ENCODE measurements around the gene SLC26A11. TPM values are rescaled to one million over a fixed set of nuclear protein-coding genes. Genes with fewer than 3 reads are reported as not detected.
"Not testable (repeated sequence)": the region's sequence is repeated elsewhere in the genome, so short reads cannot be mapped to it uniquely, and the experiment has no call there.

SLC26A11 gene
- total and polyA plus RNA-seq, 7 experiments from 2014 or later, result 3.7 to 87.5 (median 63.0) TPM

DNA sequence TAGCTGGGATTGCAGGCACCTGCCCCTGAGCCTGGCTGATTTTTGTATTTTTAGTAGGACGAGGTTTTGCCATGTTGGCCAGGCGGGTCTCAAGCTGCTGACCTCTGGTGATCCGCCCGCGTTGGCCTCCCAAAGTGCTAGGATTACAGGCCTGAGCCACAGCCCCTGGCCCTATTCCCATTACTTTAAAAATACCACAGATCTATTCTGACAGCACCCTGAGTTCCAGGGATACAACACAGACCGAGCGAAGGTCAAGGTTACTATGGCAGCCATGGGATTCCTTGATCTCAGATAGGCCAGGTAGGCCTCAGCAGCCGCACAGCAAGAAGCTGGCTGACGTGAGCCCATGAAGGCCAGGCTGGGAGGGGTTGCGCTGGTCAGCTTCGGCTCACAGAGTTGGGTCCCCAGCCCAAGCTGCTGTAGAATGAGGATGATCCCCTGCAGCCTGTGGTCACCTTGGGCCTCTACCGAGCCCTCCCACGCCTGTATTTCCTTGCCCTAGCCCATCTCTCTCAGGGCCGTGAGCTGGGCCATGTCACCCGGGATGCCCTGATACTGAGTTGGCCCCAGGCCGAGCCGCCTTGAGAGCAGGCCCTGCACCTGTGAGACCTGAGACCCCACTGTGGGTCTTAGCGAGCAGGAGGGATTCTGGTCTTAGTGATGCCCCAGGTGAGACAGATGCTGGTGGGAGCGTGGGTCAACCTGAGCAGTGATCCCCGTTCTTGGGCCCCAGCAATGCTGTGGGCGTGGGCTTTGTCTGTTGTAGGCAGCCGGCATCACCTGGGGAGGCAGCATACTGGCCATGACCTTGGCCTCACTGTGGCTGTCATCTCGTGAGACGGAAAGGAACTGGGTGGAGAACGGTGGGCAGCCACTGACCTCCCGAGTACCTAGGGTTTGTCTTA is 23.6 kb downstream of the SLC26A11 start:
- ChIA-PET CTCF (no interaction called here), POLR2A (no interaction called here)
- no peaks in the 10 kb centered on the region for H3K27me3 Mint-ChIP-seq
- H3K36me3 Mint-ChIP-seq, result peaks cover 0 to 12% (median 8%) of the 10 kb centered on the region in 5 donors
- intact Hi-C loops (cut with micrococcal nuclease), result no loop called here
- Histone ChIP-seq H3K36me3 (ENCODE audit: control insufficient read depth in 2 of 3, insufficient read depth in 3 of 3, low read length in 3 of 3) (peaks cover 0 to 64% (median 4%) of the 10 kb centered on the region in 3 experiments), H3K27ac (ENCODE audit: low read depth, low read length) (no peak overlapping the region), H3K4me1 (ENCODE audit: control insufficient read depth in 2 of 2, insufficient read depth in 2 of 2, low read length in 2 of 2) (no peaks in the 10 kb centered on the region), H3K27me3 (ENCODE audit: control insufficient read depth in 2 of 2, insufficient read depth in 2 of 2, low read length in 2 of 2) (no peaks in the 10 kb centered on the region), H3K4me3 (ENCODE audit: low read length) (no peak overlapping the region), H3K9me3 (ENCODE audit: control insufficient read depth in 2 of 3, low read length in 3 of 3) (no peaks in the 10 kb centered on the region)
- no peaks in the 10 kb centered on the region for H3K4me1 Mint-ChIP-seq
- H3K27ac Mint-ChIP-seq, result no peak overlapping the region
- no peaks in the 10 kb centered on the region for H3K9me3 Mint-ChIP-seq
- H3K4me3 Mint-ChIP-seq, result no peak overlapping the region
- ATAC-seq (no peak), DNase-seq (no peak)

DNA sequence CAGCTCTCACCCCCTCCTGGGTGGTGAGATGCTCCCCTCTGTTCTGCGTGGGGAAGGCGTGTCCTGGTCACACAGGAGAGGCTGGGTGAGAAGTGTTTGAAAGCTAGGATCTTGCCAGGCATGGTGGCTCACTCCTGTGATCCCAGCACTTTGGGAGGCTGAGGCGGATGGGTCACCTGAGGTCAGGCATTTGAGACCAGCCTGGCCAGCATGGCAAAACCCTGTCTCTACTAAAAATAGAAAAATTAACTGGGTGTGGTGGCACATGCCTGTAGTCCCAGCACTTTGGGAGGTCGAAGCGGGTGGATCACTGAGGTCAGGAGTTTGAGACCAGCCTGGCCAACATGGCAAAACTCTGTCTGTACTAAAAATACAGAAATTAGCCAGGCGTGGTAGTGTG is 24.2 kb downstream of the SLC26A11 start:
- H3K4me3 Mint-ChIP-seq; H3K4me3 ChIP-seq (ENCODE audit: low read length); H3K9me3 ChIP-seq (ENCODE audit: control insufficient read depth in 2 of 3, low read length in 3 of 3); H3K27me3 ChIP-seq (ENCODE audit: control insufficient read depth in 2 of 2, insufficient read depth in 2 of 2, low read length in 2 of 2); CTCF ChIA-PET; H3K27ac Mint-ChIP-seq; H3K27me3 Mint-ChIP-seq; H3K27ac ChIP-seq (ENCODE audit: low read depth, low read length); H3K4me1 Mint-ChIP-seq; H3K9me3 Mint-ChIP-seq; intact Hi-C loops (cut with micrococcal nuclease); DNase-seq; H3K4me1 ChIP-seq (ENCODE audit: control insufficient read depth in 2 of 2, insufficient read depth in 2 of 2, low read length in 2 of 2); ATAC-seq: not testable (repeated sequence)
- peaks cover 0 to 12% (median 8%) of the 10 kb centered on the region in 5 donors for H3K36me3 Mint-ChIP-seq
- POLR2A ChIA-PET, result interaction anchor here (0.7 kb wide), 1 partner anchor 39 kb away, joined by 3 read pairs; no protein-coding TSS in a partner anchor
- H3K36me3 ChIP-seq (ENCODE audit: control insufficient read depth in 2 of 3, insufficient read depth in 3 of 3, low read length in 3 of 3), result peaks cover 0 to 70% (median 4%) of the 10 kb centered on the region in 3 experiments

DNA sequence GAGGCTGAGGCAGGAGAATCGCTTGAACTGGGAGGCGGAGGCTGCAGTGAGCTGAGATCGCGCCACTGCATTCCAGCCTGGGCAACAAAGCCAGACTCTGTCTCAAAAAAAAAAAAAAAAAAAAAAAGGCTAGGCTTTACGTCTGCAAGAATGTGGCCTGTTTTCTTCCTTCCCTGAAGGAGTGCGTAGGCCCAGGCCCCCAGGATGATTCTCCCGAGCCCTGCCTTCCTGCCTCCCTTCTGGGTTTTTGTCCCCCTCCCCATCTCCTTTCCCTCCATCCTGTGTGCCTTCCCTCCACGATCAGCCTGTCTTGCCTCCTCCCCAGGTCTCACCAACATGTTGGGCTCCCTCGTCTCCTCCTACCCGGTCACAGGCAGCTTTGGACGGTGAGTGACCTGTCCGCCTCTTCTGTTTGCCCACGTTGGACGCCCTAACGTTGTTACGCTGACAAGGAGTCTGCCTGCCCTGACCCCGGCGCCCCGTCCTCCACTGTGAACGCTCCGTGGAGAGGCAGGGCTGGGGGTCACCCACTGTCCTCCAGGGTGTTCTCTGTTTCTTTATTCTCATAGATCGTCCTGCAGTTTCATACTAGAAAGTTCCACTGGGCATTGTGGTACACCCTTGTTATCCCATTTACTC is 24.8 kb downstream of the SLC26A11 start:
- Mint-ChIP-seq H3K4me3 (no peak overlapping the region), H3K9me3 (no peaks in the 10 kb centered on the region), H3K4me1 (no peaks in the 10 kb centered on the region), H3K36me3 (peaks cover 0 to 12% (median 8%) of the 10 kb centered on the region in 5 donors), H3K27me3 (no peaks in the 10 kb centered on the region), H3K27ac (no peak overlapping the region)
- H3K27ac ChIP-seq (ENCODE audit: low read depth, low read length), result no peak overlapping the region
- POLR2A ChIA-PET, result interaction anchor here (0.7 kb wide), 1 partner anchor 39 kb away, joined by 3 read pairs; no protein-coding TSS in a partner anchor
- intact Hi-C loops (cut with micrococcal nuclease), result no loop called here
- CTCF ChIA-PET, result no interaction called here
- H3K4me1 ChIP-seq (ENCODE audit: control insufficient read depth in 2 of 2, insufficient read depth in 2 of 2, low read length in 2 of 2), result no peaks in the 10 kb centered on the region
- ATAC-seq (no peak), DNase-seq (no peak)
- H3K36me3 ChIP-seq (ENCODE audit: control insufficient read depth in 2 of 3, insufficient read depth in 3 of 3, low read length in 3 of 3), result peaks cover 0 to 70% (median 4%) of the 10 kb centered on the region in 3 experiments
- no peaks in the 10 kb centered on the region for H3K27me3 ChIP-seq (ENCODE audit: control insufficient read depth in 2 of 2, insufficient read depth in 2 of 2, low read length in 2 of 2)
- no peaks in the 10 kb centered on the region for H3K9me3 ChIP-seq (ENCODE audit: control insufficient read depth in 2 of 3, low read length in 3 of 3)
- no peak overlapping the region for H3K4me3 ChIP-seq (ENCODE audit: low read length)

DNA sequence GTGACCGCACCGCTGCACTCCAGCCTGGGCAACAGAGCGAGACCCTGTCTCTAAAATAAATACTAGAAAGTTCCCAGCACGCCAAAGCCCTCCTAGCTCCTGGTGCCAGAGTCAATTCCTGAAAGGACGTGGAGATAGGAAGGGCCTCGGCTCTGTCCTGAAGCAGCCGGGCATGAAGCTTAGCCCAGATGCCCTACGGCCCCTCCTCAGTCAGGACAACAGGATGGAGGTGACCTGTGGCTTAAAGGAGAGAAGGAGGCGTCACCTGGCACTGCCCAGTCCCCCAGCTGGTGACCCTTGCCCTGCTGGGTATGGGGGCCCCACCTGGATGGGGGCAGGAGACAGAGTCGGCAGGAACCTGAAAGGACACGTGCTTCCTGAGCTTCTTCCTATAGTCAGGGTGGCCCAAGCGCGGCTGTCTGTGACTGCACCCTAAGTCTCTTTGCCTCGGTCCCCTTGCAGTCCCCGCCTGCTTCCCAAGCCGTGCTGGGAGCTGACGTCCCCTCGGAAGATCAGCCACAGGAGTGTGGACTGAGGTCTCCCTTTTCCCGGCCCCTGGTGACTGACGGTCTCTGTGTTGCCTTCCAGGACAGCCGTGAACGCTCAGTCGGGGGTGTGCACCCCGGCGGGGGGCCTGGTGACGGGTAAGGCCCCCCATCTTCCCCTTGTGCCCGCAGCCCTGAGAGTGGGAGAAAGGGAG is 25.5 kb downstream of the SLC26A11 start:
- Histone ChIP-seq H3K9me3 (ENCODE audit: control insufficient read depth in 2 of 3, low read length in 3 of 3) (no peaks in the 10 kb centered on the region), H3K4me3 (ENCODE audit: low read length) (no peak overlapping the region), H3K27ac (ENCODE audit: low read depth, low read length) (no peak overlapping the region), H3K36me3 (ENCODE audit: control insufficient read depth in 2 of 3, insufficient read depth in 3 of 3, low read length in 3 of 3) (peaks cover 0 to 69% (median 4%) of the 10 kb centered on the region in 3 experiments), H3K27me3 (ENCODE audit: control insufficient read depth in 2 of 2, insufficient read depth in 2 of 2, low read length in 2 of 2) (no peaks in the 10 kb centered on the region), H3K4me1 (ENCODE audit: control insufficient read depth in 2 of 2, insufficient read depth in 2 of 2, low read length in 2 of 2) (no peaks in the 10 kb centered on the region)
- POLR2A ChIA-PET, result no interaction called here
- CTCF ChIA-PET, result no interaction called here
- intact Hi-C loops (cut with micrococcal nuclease), result no loop called here
- ATAC-seq (no peak), DNase-seq (no peak)
- Mint-ChIP-seq H3K27ac (no peak overlapping the region), H3K27me3 (no peaks in the 10 kb centered on the region), H3K36me3 (peaks cover 0 to 12% (median 8%) of the 10 kb centered on the region in 5 donors), H3K4me3 (no peak overlapping the region), H3K9me3 (no peaks in the 10 kb centered on the region), H3K4me1 (no peaks in the 10 kb centered on the region)

DNA sequence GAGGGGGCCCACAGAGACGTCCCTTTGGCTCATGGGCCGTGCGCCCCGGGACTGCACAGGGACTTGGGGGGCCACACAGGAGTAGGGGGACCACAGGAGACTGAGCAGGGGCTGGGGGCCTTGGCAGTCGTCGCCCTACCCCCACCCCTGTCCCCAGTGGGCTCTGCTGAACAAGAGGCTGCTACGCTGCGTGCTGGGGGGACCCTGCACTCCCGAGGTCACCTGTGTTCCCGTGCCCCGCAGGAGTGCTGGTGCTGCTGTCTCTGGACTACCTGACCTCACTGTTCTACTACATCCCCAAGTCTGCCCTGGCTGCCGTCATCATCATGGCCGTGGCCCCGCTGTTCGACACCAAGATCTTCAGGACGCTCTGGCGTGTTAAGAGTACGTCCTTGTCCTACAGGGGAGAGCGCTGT is 26.0 kb downstream of the SLC26A11 start:
- no peaks in the 10 kb centered on the region for H3K9me3 ChIP-seq (ENCODE audit: control insufficient read depth in 2 of 3, low read length in 3 of 3)
- Mint-ChIP-seq H3K27me3 (no peaks in the 10 kb centered on the region), H3K4me3 (peak overlapping the region in 1 of 10 donors; percentile 51), H3K9me3 (no peaks in the 10 kb centered on the region), H3K4me1 (no peaks in the 10 kb centered on the region), H3K36me3 (peaks cover 0 to 10% (median 8%) of the 10 kb centered on the region in 5 donors), H3K27ac (no peak overlapping the region)
- intact Hi-C loops (cut with micrococcal nuclease), result no loop called here
- no peaks in the 10 kb centered on the region for H3K4me1 ChIP-seq (ENCODE audit: control insufficient read depth in 2 of 2, insufficient read depth in 2 of 2, low read length in 2 of 2)
- CTCF ChIA-PET, result no interaction called here
- H3K36me3 ChIP-seq (ENCODE audit: control insufficient read depth in 2 of 3, insufficient read depth in 3 of 3, low read length in 3 of 3), result peaks cover 0 to 64% (median under 1%) of the 10 kb centered on the region in 3 experiments
- DNase-seq (no peak), ATAC-seq (no peak)
- H3K27me3 ChIP-seq (ENCODE audit: control insufficient read depth in 2 of 2, insufficient read depth in 2 of 2, low read length in 2 of 2), result no peaks in the 10 kb centered on the region
- H3K27ac ChIP-seq (ENCODE audit: low read depth, low read length), result no peak overlapping the region
- H3K4me3 ChIP-seq (ENCODE audit: low read length), result no peak overlapping the region
- POLR2A ChIA-PET, result no interaction called here

DNA sequence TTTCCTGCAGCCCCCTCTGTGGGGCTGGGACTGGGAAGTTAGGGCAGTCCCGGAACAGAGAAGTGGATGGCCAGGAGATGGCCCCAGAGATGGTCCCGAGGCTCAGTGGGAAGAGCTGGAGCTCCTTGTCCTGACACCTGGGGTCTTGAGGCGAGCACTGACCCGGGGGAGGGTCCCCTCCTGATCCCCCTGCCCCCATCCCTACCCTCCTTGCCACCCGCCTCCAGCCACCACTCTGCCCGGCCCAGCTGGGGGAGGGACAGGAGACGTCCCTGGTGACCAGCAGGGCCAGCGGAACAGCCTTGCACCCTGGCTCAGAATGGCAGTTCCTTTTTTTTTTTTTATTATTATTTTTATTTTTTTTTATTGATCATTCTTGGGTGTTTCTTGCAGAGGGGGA is 26.5 kb downstream of the SLC26A11 start:
- Histone ChIP-seq H3K27ac (ENCODE audit: low read depth, low read length) (no peak overlapping the region), H3K36me3 (ENCODE audit: control insufficient read depth in 2 of 3, insufficient read depth in 3 of 3, low read length in 3 of 3) (peaks cover 0 to 59% (median 0%) of the 10 kb centered on the region in 3 experiments), H3K4me3 (ENCODE audit: low read length) (no peak overlapping the region), H3K9me3 (ENCODE audit: control insufficient read depth in 2 of 3, low read length in 3 of 3) (no peaks in the 10 kb centered on the region), H3K4me1 (ENCODE audit: control insufficient read depth in 2 of 2, insufficient read depth in 2 of 2, low read length in 2 of 2) (no peaks in the 10 kb centered on the region), H3K27me3 (ENCODE audit: control insufficient read depth in 2 of 2, insufficient read depth in 2 of 2, low read length in 2 of 2) (no peaks in the 10 kb centered on the region)
- ChIA-PET CTCF (no interaction called here), POLR2A (no interaction called here)
- no peak overlapping the region for H3K27ac Mint-ChIP-seq
- H3K4me3 Mint-ChIP-seq, result peak overlapping the region in 1 of 10 donors; percentile 51
- ATAC-seq (no peak), DNase-seq (no peak)
- intact Hi-C loops (cut with micrococcal nuclease), result no loop called here
- H3K9me3 Mint-ChIP-seq, result no peaks in the 10 kb centered on the region
- peaks cover 0 to 6% (median 4%) of the 10 kb centered on the region in 5 donors for H3K36me3 Mint-ChIP-seq
- H3K4me1 Mint-ChIP-seq, result peaks cover 0 to 1% (median 0%) of the 10 kb centered on the region in 7 donors
- H3K27me3 Mint-ChIP-seq, result no peaks in the 10 kb centered on the region
